Fibroblast of lung (primary cell): ENCODE measurements around the gene GARNL3. TPM values are rescaled to one million over a fixed set of nuclear protein-coding genes. Genes with fewer than 3 reads are reported as not detected.

Experiments used
- DNase-seq, 2 donors: peaks; one replicate each; pipeline versions ENCODE4 v3.0.0 to v3.0.0-alpha.2; 2010; ENCODE audit warnings: low read depth in 2 of 2
- H2AFZ ChIP-seq: 2 replicates; pipeline ENCODE4 v1.5.1; 2012; ENCODE audit warnings: low read length, control low read depth, inconsistent platforms
- H3K27ac ChIP-seq: 2 replicates; pipeline ENCODE4 v1.5.1; 2011; ENCODE audit warnings: low read length, control low read depth; ENCODE audit not compliant: insufficient read depth
- H3K27me3 ChIP-seq: 2 replicates; pipeline ENCODE4 v1.5.1; 2011; ENCODE audit warnings: mild to moderate bottlenecking, low read length; ENCODE audit not compliant: control insufficient read depth, insufficient read depth
- H3K36me3 ChIP-seq: 2 replicates; pipeline ENCODE4 v1.5.1; 2011; ENCODE audit warnings: low read length; ENCODE audit not compliant: control insufficient read depth, insufficient read depth
- H3K4me1 ChIP-seq: 2 replicates; pipeline ENCODE4 v1.5.1; 2011; ENCODE audit warnings: low read length; ENCODE audit not compliant: control insufficient read depth, insufficient read depth; ENCODE audit errors: extremely low read depth
- H3K4me2 ChIP-seq: 2 replicates; pipeline ENCODE4 v1.5.1; 2011; ENCODE audit warnings: low read length, control low read depth; ENCODE audit not compliant: insufficient read depth; ENCODE audit errors: extremely low read depth
- H3K4me3 ChIP-seq, 4 experiments: fragments of 200-600 bp in 1 of 4; sonication (generic) in 1 of 4; replicated peaks in 1 of 4; 2 replicates each; pipeline ENCODE4 v1.5.1; 2011 to 2016; ENCODE audit warnings: low read length in 4 of 4, low read depth in 3 of 4, mild to moderate bottlenecking in 3 of 4, control low read depth in 2 of 4, inconsistent platforms in 1 of 4, mixed read lengths in 1 of 4; ENCODE audit not compliant: insufficient read depth in 1 of 4; ENCODE audit errors: control extremely low read depth in 1 of 4
- H3K79me2 ChIP-seq: 2 replicates; pipeline ENCODE4 v1.5.1; 2012; ENCODE audit warnings: mild to moderate bottlenecking, low read length, inconsistent platforms; ENCODE audit not compliant: control insufficient read depth, insufficient read depth
- H3K9ac ChIP-seq: 2 replicates; pipeline ENCODE4 v1.5.1; 2011; ENCODE audit warnings: mild to moderate bottlenecking, low read length, control low read depth; ENCODE audit not compliant: insufficient read depth
- H3K9me3 ChIP-seq: 2 replicates; pipeline ENCODE4 v1.5.1; 2012; ENCODE audit warnings: low read depth, low read length; ENCODE audit not compliant: control insufficient read depth, insufficient read depth
- H4K20me1 ChIP-seq: 2 replicates; pipeline ENCODE4 v1.5.1; 2011; ENCODE audit warnings: low read length; ENCODE audit not compliant: control insufficient read depth, insufficient read depth; ENCODE audit errors: extremely low read depth
- EZH2 ChIP-seq: IDR thresholded peaks from 2 replicates; pipeline ENCODE4 v1.5.1; 2012; ENCODE audit warnings: low read length, control low read depth, mild to moderate bottlenecking; ENCODE audit errors: missing control alignments
- polyA plus RNA-seq, 2 donors: library from polyadenylated mRNA; depleted of rRNA in 1 of 2; stranded (reverse) in 1 of 2; unstranded in 1 of 2; fragments of >200 nt; gene quantifications; 2 replicates each; pipeline ENCODE4 v1.2.1, GENCODE V29; 2011 to 2012; ENCODE audit warnings: missing spikeins in 1 of 2
- total RNA-seq: library from RNA; depleted of rRNA; stranded (reverse); fragments of >200 nt; gene quantifications from 2 replicates; pipeline ENCODE4 v1.2.1, GENCODE V29; 2014
- TF ChIP-seq, protein P1 (sequence below), 2 donors: IDR thresholded peaks in 1 of 2; conservative IDR thresholded peaks in 1 of 2; 1 replicate in 1 of 2; 2 replicates in 1 of 2; pipeline ENCODE4 v1.5.1; 2011 to 2012; ENCODE audit warnings: low read length in 2 of 2, control low read depth in 1 of 2, inconsistent platforms in 1 of 2, low read depth in 1 of 2, mild to moderate bottlenecking in 1 of 2

GARNL3 gene
- total and polyA plus RNA-seq, 2 donors (not counting 1 experiment from before 2014, with no cell fraction given), result 1.5 to 6.4 TPM

DNA sequence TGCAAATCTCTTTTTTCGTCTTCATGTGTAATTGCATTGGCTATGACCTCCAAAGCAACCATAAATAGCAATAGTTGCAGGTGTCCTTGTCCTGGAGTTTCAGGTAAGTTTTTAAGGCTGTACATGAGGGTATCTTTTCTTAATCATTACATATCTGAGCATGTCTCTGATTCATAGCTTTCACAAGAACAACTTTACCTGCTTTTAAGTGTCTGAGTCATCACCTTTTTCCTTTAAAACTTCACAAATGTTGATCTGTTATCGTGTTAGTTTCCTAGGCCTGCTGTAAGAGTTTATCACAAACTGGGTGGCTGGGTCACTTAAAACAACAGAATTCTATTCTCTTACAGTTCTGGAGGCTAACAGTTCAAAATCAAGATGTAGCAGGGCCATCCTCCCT, 13.8 kb downstream of the GARNL3 start:
- Histone ChIP-seq H2AFZ (no peak overlapping the region), H3K36me3 (no peaks in the 10 kb centered on the region), H3K4me2 (no peak overlapping the region), H3K4me3 (no peak overlapping the region), H3K79me2 (no peaks in the 10 kb centered on the region), H3K27ac (no peak overlapping the region), H4K20me1 (no peaks in the 10 kb centered on the region), H3K4me1 (no peaks in the 10 kb centered on the region), H3K9ac (no peak overlapping the region), H3K27me3 (no peaks in the 10 kb centered on the region), H3K9me3 (no peaks in the 10 kb centered on the region)
- TF ChIP-seq, protein P1, sequence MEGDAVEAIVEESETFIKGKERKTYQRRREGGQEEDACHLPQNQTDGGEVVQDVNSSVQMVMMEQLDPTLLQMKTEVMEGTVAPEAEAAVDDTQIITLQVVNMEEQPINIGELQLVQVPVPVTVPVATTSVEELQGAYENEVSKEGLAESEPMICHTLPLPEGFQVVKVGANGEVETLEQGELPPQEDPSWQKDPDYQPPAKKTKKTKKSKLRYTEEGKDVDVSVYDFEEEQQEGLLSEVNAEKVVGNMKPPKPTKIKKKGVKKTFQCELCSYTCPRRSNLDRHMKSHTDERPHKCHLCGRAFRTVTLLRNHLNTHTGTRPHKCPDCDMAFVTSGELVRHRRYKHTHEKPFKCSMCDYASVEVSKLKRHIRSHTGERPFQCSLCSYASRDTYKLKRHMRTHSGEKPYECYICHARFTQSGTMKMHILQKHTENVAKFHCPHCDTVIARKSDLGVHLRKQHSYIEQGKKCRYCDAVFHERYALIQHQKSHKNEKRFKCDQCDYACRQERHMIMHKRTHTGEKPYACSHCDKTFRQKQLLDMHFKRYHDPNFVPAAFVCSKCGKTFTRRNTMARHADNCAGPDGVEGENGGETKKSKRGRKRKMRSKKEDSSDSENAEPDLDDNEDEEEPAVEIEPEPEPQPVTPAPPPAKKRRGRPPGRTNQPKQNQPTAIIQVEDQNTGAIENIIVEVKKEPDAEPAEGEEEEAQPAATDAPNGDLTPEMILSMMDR (conservative IDR thresholded peaks at IDR 0.05 in 1 of 2, IDR thresholded peaks at IDR 0.05 in 1 of 2; ENCODE audit: low read depth in 1 of 2, low read length in 2 of 2), result no peak
- TF ChIP-seq EZH2, result no peak
- no peak for DNase-seq

DNA sequence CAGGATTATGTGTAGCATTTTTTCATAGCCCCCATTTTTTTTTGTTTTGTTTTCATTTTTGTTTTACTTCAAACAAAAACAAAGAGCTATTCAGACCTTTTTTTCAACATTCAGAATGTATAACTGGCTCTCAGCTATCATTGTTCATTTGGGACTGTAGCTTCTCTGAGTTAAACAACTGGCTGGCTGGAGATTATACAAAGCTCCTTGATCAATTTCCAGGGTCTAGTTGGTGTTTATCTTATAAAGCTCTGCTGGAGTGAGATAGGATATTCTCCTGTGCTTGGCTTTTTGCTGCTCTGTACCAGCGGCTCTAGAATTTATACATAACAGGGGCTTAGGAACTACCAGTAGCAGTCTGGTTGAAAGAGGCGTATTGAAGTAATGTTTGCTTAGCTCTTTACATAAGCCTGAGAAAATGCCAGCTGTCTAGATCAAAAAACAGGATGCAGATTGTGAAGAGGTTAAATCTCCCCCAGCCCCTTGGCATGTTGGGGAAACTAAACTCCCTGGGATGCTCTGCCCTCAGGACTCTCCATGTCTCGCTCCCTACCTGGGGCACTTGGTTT, 15.2 kb downstream of the GARNL3 start:
- H3K9me3 ChIP-seq, result no peaks in the 10 kb centered on the region
- no peak for DNase-seq
- no peaks in the 10 kb centered on the region for H4K20me1 ChIP-seq
- H3K79me2 ChIP-seq, result no peaks in the 10 kb centered on the region
- H3K27me3 ChIP-seq, result no peaks in the 10 kb centered on the region
- no peak overlapping the region for H2AFZ ChIP-seq
- H3K4me3 ChIP-seq, result no peak overlapping the region
- no peak overlapping the region for H3K27ac ChIP-seq
- no peak overlapping the region for H3K9ac ChIP-seq
- no peak for TF ChIP-seq EZH2
- TF ChIP-seq, protein P1 (conservative IDR thresholded peaks at IDR 0.05 in 1 of 2, IDR thresholded peaks at IDR 0.05 in 1 of 2; ENCODE audit: low read depth in 1 of 2, low read length in 2 of 2), result no peak
- no peaks in the 10 kb centered on the region for H3K36me3 ChIP-seq
- no peak overlapping the region for H3K4me2 ChIP-seq
- H3K4me1 ChIP-seq, result no peaks in the 10 kb centered on the region

DNA sequence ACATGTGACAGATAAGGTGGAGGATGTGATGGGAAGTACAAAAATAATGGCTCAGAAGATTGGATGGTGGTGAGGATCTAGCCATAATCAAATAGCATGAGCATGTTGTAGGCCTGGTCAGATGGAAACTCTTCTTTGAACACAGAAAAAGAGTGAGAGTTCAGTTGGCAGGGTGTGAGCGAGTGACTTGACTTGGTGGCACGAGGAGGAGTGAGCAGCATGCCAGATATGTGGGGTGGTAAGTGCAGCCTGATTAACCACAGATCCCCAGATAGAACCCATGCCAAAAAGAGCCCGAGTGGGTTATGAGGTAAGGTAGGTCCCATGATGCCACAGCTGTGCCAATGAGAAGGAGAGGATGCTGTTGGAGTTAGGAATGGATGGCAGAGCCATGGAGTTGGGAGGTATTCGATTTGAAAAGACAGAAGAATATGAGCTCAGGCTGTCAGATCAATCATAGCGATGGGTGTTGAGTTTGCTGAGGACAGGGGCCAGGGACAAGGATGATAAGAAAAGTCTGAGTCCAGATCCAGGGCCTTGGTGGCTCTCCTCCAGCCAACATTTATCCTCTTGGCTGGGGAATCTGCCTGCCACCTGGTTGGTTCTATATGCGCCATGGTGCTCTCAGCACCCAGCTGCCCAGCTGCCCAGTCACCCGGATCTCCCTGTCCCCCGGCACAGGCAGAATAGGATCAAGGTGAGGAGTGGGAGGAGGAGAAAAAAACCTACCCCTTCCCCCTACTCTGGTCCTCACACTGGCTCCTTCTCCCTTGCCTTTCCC, 16.5 kb downstream of the GARNL3 start:
- H3K36me3 ChIP-seq, result no peaks in the 10 kb centered on the region
- no peaks in the 10 kb centered on the region for H4K20me1 ChIP-seq
- H3K9ac ChIP-seq, result no peak overlapping the region
- H3K79me2 ChIP-seq, result no peaks in the 10 kb centered on the region
- H3K4me1 ChIP-seq, result no peaks in the 10 kb centered on the region
- TF ChIP-seq, protein P1 (conservative IDR thresholded peaks at IDR 0.05 in 1 of 2, IDR thresholded peaks at IDR 0.05 in 1 of 2; ENCODE audit: low read depth in 1 of 2, low read length in 2 of 2), result no peak
- no peak for TF ChIP-seq EZH2
- H3K27me3 ChIP-seq, result no peaks in the 10 kb centered on the region
- no peak for DNase-seq
- no peak overlapping the region for H3K4me3 ChIP-seq
- no peak overlapping the region for H3K4me2 ChIP-seq
- H3K27ac ChIP-seq, result no peak overlapping the region
- H2AFZ ChIP-seq, result no peak overlapping the region
- no peaks in the 10 kb centered on the region for H3K9me3 ChIP-seq
